ENCODE results near the gene NXPH3.

The NXPH3 gene

DNA sequence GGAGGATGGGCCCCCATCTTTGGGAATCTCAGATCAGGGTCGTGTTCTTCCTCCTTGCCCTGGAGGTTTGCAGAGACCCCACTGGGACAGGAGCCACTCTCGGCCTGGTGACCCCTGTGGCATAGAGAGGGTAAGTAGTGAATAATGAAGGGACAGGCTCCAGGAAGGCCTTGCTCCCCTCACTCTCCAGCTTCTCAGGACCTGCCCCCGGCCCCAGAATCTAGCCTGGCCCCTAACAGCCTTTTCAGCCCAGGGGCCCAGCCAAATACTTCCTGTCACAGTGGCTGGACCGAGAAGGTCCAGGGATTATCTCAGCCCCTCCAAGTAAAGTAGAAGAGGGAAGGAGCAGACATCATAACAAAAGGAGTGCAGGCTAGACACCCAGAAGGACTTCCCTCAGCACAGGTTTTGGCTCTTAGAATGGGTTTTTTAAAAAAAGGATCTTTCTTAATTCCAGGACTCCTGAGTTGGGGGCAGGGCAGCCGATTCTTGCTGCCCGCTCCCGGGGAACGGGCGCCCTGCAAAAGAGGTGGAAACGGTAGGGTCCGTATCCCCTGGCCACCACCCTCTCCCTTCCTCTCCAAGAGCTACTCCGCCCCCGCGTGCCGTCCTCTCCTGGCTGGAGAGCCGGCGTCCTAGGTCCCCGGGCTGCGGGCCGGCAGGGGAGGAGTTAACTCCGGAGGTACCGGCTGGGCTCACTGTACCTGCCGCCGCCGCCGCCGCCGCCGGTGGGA, 559 bp upstream of the NXPH3 start:
- no peak for DNase-seq (ENCODE audit: low read depth in 4 of 4, low spot score in 1 of 4)

DNA sequence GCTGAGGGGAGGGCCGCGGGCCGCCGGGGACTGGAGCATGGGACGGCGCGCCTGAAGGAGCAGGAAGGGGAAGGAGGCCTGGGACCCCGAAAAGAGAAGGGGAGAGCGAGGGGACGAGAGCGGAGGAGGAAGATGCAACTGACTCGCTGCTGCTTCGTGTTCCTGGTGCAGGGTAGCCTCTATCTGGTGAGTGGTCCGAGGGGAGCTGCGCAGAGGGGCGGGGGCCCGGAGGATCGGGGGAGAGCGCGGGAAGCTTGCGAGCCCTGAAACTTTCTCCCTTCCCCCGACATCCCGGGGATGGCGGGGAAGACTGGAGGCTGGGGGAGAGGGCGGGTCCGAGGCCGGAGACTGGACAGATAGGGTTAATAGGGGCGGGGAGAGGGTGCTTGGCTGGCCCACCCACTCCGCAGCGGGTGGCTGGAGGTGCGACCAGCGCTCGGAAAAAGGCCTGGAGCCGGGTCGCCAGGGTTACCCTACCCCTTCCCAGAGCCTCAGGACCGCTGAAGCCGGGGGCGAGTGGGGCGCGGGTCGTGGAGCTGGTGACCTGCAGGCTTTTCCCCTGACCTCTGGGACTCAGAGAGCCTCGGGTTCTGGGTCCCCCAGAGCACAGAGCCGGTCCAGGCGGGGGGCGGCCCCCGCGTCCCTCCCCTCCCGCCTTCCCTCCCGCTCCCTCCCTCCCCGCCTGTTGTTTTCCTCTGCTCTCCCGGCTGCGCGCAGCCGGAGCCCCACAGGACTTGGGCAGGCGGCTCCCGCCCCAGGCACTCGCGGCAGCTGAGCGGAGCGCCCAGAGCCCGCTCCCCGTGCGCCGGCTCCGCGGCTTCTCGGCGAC, 631 bp downstream of the NXPH3 start:
- DNase-seq (ENCODE audit: low read depth in 4 of 4, low spot score in 1 of 4): no peak

DNA sequence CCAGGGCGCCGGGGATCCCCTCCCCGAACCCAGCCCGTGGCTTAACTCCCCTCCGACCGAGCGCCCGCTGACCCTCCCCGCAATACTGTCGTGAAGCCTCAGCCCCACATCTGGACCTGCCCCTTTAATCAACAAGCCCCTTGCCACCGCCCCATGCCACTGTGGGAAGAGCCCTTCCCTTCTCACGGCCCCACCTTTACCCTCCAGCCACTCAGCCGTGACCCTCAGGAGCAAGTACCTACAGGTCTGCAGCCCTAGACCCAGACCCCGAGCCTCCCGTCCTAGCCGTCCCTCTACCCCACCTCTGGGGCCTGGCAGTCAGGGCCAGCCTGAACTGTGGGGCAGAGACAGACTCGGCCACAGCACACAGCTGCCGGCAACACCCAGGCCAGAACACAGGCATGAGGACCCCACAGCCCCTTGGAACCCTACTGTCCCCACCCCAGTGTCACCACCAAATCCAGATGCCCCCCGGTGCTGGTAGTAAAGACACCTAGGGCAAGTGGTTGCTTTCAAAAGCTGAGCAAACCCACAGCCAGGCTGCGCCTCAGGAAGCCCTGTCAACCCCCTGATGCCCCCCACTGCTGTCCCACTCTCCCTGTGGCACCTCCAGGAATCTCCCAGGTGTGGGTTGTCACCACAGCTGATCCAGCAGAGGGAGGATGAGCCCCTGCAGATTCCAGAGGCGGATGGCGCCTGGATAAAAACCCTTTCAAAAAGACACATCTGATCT, 1.4 kb downstream of the NXPH3 start:
- DNase-seq (ENCODE audit: low read depth in 4 of 4, low spot score in 1 of 4): no peak

DNA sequence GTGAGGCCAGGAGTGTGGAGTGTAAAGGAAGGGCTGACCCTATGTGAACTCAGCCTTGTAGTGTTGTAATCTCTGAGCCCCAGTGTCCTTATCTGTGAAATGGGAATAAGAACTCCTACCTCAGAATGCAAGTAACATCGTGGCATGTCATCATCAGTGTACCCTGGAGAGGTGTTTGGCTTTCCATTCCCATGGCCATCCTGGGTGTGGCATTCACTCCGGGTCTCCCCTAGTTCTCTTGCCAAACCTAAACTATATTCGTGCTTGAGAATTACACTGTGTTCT, 1.9 kb downstream of the NXPH3 start:
- no peak for DNase-seq (ENCODE audit: low read depth in 4 of 4, low spot score in 1 of 4)

DNA sequence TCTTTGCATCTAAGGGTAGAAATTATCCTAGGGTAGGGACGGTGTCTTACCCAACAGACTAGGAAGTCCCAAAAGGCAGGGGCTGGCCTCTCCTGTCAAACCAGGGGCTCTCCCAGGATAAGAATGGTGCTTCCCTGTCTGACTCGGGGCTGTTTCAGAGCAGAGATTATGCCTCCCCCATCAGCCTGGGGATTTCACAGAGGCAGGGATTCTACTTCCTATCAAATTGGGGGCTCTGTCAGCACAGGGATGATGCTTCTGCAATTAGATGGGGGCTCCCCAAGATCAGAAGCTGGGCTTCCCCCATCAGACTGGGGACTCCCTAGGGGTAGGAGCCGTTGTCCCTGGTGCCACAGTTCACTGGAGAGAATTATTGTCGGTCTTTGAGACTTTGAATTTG, 2.3 kb downstream of the NXPH3 start:
- DNase-seq (ENCODE audit: low read depth in 4 of 4, low spot score in 1 of 4): no peak

DNA sequence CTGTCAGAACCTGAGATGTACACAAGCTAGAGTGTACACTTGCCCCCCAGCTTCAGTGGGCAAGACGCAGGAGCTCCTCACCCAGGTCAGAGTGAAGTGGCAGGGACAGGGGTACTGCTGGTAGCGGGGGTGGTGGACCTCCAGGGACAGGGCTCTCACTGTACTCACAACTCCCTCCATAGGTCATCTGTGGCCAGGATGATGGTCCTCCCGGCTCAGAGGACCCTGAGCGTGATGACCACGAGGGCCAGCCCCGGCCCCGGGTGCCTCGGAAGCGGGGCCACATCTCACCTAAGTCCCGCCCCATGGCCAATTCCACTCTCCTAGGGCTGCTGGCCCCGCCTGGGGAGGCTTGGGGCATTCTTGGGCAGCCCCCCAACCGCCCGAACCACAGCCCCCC, 2.7 kb downstream of the NXPH3 start:
- no peak for DNase-seq (ENCODE audit: low read depth in 4 of 4, low spot score in 1 of 4)

DNA sequence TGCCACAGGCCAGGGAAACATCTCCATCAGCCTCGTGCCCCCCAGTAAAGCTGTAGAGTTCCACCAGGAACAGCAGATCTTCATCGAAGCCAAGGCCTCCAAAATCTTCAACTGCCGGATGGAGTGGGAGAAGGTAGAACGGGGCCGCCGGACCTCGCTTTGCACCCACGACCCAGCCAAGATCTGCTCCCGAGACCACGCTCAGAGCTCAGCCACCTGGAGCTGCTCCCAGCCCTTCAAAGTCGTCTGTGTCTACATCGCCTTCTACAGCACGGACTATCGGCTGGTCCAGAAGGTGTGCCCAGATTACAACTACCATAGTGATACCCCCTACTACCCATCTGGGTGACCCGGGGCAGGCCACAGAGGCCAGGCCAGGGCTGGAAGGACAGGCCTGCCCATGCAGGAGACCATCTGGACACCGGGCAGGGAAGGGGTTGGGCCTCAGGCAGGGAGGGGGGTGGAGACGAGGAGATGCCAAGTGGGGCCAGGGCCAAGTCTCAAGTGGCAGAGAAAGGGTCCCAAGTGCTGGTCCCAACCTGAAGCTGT, 3.4 kb downstream of the NXPH3 start:
- no peak for DNase-seq (ENCODE audit: low read depth in 4 of 4, low spot score in 1 of 4)

DNA sequence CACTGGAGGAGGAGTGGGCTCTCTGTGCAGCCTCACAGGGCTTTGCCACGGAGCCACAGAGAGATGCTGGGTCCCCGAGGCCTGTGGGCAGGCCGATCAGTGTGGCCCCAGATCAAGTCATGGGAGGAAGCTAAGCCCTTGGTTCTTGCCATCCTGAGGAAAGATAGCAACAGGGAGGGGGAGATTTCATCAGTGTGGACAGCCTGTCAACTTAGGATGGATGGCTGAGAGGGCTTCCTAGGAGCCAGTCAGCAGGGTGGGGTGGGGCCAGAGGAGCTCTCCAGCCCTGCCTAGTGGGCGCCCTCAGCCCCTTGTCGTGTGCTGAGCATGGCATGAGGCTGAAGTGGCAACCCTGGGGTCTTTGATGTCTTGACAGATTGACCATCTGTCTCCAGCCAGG, 3.9 kb downstream of the NXPH3 start:
- DNase-seq (ENCODE audit: low read depth in 4 of 4, low spot score in 1 of 4): no peak

DNA sequence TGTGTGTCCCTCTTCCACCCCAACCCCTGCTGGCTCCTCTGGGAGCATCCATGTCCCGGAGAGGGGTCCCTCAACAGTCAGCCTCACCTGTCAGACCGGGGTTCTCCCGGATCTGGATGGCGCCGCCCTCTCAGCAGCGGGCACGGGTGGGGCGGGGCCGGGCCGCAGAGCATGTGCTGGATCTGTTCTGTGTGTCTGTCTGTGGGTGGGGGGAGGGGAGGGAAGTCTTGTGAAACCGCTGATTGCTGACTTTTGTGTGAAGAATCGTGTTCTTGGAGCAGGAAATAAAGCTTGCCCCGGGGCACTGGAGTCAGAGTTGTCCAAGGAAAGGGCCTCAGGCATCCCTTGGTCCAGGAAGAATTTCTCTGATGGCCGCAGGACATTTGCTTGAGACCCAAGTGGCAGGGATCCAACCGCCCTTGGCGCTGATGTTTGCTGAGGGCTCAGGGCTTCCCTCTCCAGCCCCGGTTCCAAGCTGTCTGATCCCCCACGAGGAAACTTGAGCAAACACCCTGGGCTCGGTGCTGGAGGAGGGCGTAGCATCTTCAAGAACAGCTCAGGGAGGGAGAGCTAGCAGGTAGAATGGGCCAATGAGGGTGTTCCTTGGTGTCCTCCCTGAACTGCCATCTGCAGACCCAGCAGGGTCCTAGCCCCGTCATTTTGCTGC, 4.5 kb downstream of the NXPH3 start:
- no peak for DNase-seq (ENCODE audit: low read depth in 4 of 4, low spot score in 1 of 4)

DNA sequence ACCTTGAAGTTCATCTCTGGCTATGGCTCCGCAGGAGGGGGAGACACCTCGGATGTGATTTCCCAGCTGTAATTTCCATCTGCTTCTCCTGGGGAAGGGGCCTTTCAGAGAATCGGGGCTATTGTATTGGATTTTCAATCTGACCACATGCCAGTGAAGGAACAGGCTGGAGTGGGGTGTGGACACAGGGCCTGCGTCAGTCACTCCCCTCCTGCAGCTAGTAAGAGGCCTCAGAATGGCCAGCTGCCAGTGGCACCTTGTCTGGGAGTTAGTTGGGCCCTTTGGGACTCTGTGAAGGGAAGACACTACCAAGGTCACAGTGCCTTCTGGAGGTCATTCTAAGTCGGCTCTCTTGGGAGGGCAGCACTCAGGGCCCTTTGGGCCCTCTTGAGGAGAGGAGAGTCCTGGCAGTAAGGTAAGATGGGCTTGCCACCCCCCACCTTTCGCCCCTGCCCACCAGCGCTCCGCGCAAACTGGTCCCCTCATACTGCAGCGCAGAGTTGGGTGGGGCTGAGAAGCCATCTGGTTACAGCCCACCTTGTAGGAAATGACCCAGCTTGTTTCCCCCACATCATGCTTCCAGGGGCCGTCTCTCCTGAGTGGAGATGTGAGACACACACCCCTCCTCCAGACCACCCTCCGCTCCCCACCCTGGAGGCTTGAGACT, 5.4 kb downstream of the NXPH3 start:
- DNase-seq (ENCODE audit: low read depth in 4 of 4, low spot score in 1 of 4): no peak

DNA sequence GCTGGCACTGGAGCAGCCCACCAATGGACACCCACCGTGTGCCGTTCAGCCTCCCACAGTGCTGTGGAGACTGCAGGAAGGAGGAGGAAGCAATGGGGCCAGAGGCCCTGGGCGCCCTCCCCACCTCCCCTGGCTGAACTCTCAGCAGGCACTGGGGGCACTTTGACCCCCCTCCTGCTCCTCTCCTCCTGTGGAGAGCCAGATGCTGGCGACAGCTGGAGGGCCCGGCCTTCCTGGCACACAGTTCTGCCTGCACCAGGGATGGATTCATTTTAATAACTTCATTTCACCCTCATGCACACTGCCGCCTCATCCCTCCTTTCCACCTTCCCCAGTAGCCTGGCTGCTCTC, 6.0 kb downstream of the NXPH3 start:
- no peak for DNase-seq (ENCODE audit: low read depth in 4 of 4, low spot score in 1 of 4)

DNA sequence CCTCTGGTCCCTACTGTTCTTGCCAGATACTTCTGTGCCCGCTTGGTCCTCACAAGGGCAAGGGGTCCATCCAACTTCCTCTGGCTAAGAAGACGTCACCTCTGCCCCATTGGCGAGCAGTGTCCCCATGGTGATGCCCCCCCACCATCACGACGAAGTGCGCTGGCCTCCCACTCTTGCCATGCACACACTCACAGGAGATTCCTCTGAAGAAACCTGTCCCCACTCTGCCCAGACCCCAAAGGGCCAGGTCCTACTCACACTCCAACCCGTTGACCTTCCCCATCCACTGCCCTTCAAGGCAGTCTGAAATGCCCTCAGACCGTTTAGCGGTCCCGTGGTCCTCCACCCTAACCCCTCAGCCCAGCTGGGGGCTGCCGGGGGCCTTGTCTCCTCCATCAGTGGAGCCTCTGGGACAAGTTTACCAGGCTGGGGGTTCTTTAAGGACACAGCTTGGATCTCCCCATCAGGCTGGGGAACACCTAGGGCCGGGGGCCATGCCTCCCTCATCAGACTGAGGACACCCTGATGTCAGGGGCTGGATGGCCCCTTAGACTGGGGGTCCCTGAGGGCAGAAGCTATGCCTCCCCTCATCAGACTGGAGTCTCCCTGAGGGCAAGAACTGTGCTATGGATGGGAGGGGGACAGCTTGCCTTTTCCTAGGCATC, 6.5 kb downstream of the NXPH3 start:
- no peak for DNase-seq (ENCODE audit: low read depth in 4 of 4, low spot score in 1 of 4)

DNA sequence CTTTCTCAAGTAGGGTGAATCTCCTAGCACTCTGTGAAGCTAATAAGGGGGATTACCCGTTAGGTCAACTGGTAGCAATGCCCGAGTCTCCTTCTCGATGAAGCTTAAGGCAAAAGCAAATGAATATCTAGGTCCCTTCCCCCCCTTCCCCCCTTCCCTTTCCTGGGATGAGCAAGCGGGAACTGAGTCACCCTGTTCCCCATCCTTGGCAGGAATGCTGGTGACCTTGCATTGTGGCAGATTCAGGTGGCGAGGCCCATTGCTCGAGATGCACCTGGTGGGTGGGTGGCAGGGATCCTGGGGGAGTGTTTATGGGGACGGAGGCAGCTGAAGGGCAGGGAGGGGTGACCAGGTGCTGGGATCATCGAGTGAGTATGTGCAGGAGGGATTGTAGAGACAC, 7.1 kb downstream of the NXPH3 start:
- no peak for DNase-seq (ENCODE audit: low read depth in 4 of 4, low spot score in 1 of 4)

DNA sequence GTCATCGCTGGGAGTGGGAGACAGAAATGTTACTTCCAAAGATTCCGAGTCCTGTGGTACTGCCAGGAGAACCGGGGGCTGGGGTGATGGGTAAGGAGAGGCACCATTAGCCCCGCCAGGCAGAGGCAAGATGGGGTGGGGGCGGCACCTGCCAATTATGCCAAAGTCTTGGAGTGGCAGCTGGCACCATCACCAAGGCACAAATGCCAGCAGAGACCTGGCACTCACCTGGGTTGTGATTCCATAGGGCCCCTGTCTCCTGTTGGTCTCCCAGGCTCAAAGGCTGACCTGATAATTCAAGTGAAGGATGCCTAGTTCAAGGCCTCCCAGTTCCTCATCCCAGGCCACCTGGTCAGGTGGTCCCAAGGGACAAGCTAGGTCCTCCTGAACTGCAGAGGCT, 7.6 kb downstream of the NXPH3 start:
- DNase-seq (ENCODE audit: low read depth in 4 of 4, low spot score in 1 of 4): no peak

DNA sequence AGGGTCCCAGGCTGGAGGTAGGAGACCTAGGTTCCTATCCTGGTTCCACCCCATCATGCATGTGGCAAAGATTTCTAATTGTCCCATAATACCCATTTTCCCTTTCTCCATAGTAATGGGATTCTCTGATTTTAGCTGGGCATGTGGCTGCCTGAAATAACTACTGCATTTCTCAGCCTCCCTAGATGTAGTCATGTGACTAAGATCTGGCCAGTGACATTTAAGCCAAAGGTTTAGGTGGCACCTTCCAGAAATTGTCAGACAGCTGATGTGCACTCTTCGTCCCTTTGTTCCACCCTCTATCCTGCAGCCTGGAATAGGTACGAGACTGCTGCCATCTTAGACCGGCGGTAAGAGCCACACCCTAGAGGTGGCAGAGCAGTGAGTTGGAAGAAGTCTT, 8.2 kb downstream of the NXPH3 start:
- DNase-seq (ENCODE audit: low read depth in 4 of 4, low spot score in 1 of 4): no peak

DNA sequence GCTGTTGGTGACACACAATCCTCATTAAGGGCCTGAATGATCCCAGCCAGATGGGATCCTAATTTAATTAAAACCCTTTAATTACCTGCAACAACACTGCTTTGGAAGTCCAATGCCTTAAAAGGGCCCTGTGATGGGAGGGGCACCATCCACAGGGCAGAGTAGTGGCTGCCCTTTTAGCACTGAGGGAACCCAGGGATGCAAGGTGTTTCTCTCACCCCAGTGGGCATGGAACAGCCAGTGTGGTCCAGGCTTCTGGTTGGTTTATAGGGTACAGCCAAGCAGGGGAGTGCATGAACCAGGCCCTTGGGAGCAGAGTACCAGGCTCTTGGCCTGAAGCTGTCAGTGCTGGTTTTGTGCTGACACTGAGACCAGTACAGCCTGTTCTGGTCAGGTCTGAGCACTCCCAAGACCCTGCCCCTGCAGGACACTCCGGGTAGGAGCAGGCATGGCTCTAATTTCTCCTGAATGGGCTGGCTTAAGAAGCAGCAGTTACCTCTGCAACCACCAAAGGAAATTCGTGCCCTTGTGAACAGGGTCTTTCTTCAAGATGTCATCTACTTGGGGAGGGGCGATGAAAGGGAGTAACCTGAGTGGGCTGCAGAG, 9.9 kb downstream of the NXPH3 start:
- no peak for DNase-seq (ENCODE audit: low read depth in 4 of 4, low spot score in 1 of 4)

DNA sequence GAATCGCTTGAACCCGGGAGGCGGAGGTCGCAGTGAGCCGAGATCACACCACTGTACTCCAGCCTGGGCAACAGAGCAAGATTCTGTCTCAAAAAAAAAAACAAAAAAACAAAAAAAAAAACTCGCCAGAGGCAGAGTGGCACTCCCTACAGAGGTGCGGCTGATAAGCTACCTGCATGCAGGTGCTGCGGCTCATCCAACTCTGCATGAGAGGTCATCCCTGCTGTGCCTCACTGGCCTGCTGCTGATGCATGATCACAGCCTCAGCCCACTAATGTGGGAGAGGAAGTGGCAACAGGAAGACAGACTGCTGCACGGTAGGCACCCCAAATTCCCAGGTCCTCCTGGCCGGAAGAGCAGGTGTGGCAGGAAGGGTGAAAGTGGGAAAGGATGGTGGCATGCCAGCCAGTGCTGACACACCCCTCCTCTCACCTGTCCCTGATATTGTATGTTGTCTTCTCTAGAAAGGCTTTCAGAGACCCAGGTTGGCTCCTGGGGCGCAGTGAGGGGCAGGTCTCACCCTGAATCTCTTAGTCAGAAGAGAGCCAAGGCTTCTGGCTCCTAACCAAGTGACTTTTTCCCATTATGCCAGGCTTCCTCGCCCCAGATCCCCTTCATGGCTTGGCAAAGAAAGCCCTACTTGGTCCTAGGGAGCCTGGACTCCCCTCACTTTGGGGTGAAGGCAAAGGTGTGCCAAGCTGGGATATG, 11.8 kb downstream of the NXPH3 start:
- no peak for DNase-seq (ENCODE audit: low read depth in 4 of 4, low spot score in 1 of 4)

DNA sequence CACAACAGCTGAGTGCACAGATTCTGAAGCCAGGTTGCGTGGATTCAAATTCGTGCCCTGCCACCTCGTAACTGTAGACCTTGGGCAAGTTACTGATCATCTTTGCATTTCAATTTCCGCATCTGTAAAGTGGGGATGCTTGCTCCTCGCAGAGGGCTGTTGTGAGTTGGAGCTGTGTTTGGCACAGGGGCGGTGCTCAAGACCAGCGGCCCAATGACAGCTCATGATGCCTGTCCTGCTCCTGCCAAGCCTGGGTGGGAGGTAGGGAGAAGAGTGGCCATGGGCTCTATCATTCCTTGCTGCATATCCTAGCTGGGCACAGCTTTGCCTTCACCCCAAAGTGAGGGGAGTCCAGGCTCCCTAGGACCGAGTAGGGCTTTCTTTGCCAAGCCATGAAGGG, 12.6 kb downstream of the NXPH3 start:
- DNase-seq (ENCODE audit: low read depth in 4 of 4, low spot score in 1 of 4): no peak

Data from stimulated activated CD4-positive, alpha-beta T cell treated with anti-CD3 and anti-CD28 coated beads, Interleukin-1b, Interleukin-23, amount 100 ng/mL, for 24 hours (primary cell).